Peyer's patch (tissue), 4 donors: ENCODE results near the gene LIPE.

Experiments
- POLR2A ChIP-seq, 2 donors: fragments of 450-650 bp; IDR thresholded peaks; one replicate each; pipeline ENCODE4 v1.5.1; 2017; ENCODE audit warnings: antibody characterized with exemption in 2 of 2, mild to moderate bottlenecking in 2 of 2, moderate library complexity in 2 of 2
- TF ChIP-seq, protein P1 (sequence below), 6 experiments: fragments of 450-650 bp in 4 of 6; fragments of 200-600 bp in 2 of 6; sonication (generic) in 1 of 6; IDR thresholded peaks; one replicate each; pipeline ENCODE4 v1.5.1; 2017 to 2019; ENCODE audit warnings: antibody characterized with exemption in 6 of 6, mild to moderate bottlenecking in 3 of 6, moderate library complexity in 1 of 6

DNA sequence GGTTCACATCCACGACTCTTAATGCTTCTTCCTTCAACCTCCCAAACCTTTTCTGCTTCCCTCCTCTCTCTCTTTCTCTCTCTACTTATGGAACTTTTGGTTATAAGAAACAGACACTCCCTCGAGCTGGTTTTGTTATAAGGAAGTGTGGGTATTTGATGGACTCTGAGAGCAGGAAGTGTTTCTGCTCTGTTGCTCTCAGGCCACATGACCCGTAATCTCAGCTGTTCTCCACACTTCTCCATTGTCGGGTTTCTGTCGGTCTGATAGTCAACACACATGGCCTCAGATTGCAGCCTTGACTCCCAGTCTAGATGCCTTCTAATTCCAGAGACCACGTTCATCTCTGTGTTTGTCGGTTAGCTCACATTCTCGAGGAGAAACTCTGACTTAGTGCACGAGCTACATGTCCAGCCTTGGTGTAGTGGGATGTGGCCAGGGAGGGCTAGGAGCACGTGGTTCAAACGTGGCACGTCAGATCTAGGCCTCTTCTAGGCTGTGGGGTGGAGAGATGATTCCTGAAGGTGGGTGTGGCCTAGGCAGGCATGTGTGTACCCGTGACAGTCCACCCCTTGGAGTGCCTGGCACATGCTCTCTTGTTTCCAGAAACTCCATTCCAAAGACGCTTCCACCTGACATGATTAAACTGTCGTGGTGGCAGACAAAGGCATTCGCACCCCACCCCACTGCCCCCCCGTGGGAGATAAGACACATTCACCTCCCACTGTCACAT lies 63.4 kb downstream of the LIPE start:
- TF ChIP-seq, protein P1, sequence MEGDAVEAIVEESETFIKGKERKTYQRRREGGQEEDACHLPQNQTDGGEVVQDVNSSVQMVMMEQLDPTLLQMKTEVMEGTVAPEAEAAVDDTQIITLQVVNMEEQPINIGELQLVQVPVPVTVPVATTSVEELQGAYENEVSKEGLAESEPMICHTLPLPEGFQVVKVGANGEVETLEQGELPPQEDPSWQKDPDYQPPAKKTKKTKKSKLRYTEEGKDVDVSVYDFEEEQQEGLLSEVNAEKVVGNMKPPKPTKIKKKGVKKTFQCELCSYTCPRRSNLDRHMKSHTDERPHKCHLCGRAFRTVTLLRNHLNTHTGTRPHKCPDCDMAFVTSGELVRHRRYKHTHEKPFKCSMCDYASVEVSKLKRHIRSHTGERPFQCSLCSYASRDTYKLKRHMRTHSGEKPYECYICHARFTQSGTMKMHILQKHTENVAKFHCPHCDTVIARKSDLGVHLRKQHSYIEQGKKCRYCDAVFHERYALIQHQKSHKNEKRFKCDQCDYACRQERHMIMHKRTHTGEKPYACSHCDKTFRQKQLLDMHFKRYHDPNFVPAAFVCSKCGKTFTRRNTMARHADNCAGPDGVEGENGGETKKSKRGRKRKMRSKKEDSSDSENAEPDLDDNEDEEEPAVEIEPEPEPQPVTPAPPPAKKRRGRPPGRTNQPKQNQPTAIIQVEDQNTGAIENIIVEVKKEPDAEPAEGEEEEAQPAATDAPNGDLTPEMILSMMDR (IDR thresholded peaks at IDR 0.05) = no peak
- TF ChIP-seq POLR2A (IDR thresholded peaks at IDR 0.05) = no peak
